Measurements from ENCODE around the gene PAX9.

- no peak for TF ChIP-seq EZH2 (IDR thresholded peaks at IDR 0.05; ENCODE audit: borderline replicate concordance, low read depth, low read length)
- TF ChIP-seq CHD4 (IDR thresholded peaks at IDR 0.05; ENCODE audit: insufficient read depth, insufficient replicate concordance, low read depth, low read length, poor library complexity, severe bottlenecking) = no peak
- no peak for TF ChIP-seq ZNF76 (CRISPR knock-in tag; IDR thresholded peaks at IDR 0.05; ENCODE audit: borderline replicate concordance)
- no peak for TF ChIP-seq LCOR (CRISPR knock-in tag; IDR thresholded peaks at IDR 0.05)
- no peak for TF ChIP-seq RAD21 (CRISPR knock-in tag; conservative IDR thresholded peaks at IDR 0.05 in 1 of 2, IDR thresholded peaks at IDR 0.05 in 1 of 2)
These were observed 35.5 kb upstream of the PAX9 start for GRCh38 chr14:36626151-36626550.

All from K562 (cell line).